ENCODE data around the gene ATP5IF1.

ATP5IF1 gene

GRCh38 chr1:28260803-28261174 is 24.9 kb downstream of the ATP5IF1 start:
- Histone ChIP-seq H3K36me3 (no peaks in the 10 kb centered on the region), H3K4me1 (peaks cover 23% of the 10 kb centered on the region), H3K9me3 (no peaks in the 10 kb centered on the region), H3K27ac (no peak overlapping the region), H3K9ac (peak overlapping the region; percentile 21; the same call in 1 of the 2 replicates), H4K20me1 (peaks cover 58% of the 10 kb centered on the region), H3K27me3 (no peaks in the 10 kb centered on the region), H3K4me3 (peak overlapping the region; percentile 97), H3K4me2 (peak overlapping the region; percentile 95)
- no peak for TF ChIP-seq Cebpa-rat (IDR thresholded peaks at IDR 0.05)

- peaks cover 99% of the 10 kb centered on the region for H4K20me1 ChIP-seq
- no peak overlapping the region for H3K27ac ChIP-seq
- no peaks in the 10 kb centered on the region for H3K27me3 ChIP-seq
- no peaks in the 10 kb centered on the region for H3K9me3 ChIP-seq
- peaks cover 34% of the 10 kb centered on the region for H3K4me1 ChIP-seq
- H3K36me3 ChIP-seq: peaks cover 13% of the 10 kb centered on the region; the same call in 1 of the 2 replicates
- no peak overlapping the region for H3K9ac ChIP-seq
- H3K4me3 ChIP-seq: no peak overlapping the region
- no peak for TF ChIP-seq Cebpa-rat (IDR thresholded peaks at IDR 0.05)
- no peak overlapping the region for H3K4me2 ChIP-seq
These were observed 29.0 kb downstream of the ATP5IF1 start for GRCh38 chr1:28264897-28265296.

DNA sequence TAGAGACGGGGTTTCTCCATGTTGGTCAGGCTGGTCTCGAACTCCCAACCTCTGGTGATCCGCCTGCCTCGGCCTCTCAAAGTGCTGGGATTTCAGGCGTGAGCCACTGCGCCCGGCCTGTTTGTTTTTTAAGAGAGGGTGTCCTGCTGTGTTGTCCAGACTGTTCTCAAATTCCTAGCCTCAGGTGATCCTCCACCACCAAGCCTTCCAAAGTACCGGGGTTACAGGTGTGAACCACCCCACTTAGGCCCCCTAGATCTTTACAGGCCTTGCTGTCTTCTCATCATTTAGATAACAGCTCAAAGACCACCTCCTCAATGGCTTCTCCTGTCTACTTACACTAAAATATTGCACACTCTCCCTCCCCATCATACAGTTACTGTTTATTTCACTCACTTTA is 29.7 kb downstream of the ATP5IF1 start:
- H3K27ac ChIP-seq: no peak overlapping the region
- H3K4me3 ChIP-seq: no peak overlapping the region
- no peak overlapping the region for H3K9ac ChIP-seq
- peaks cover 34% of the 10 kb centered on the region for H3K4me1 ChIP-seq
- no peak overlapping the region for H3K4me2 ChIP-seq
- H3K36me3 ChIP-seq: peaks cover 19% of the 10 kb centered on the region
- H4K20me1 ChIP-seq: peaks cover 98% of the 10 kb centered on the region
- H3K27me3 ChIP-seq: no peaks in the 10 kb centered on the region
- H3K9me3 ChIP-seq: no peaks in the 10 kb centered on the region
- TF ChIP-seq Cebpa-rat (IDR thresholded peaks at IDR 0.05): no peak

DNA sequence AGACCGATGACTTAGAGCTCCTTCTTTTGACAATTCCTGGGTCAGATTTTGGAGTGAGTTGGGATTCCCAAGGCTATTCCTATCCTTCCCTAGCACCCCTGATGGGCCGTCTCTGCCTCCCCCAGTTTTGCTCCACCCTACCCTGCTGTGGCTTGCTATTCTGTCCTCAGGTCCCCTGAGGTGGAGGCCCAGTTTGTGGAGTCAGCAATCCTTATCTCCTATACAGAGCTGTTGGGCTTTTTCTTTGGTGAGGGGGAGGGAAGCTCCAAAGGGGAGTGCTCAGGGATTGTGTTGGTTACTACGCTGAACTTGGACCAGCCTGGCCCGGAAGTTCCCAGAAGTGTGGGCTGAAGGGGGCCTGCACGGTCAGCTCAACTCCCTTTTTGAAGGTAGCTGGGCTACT is 31.0 kb downstream of the ATP5IF1 start:
- H3K9me3 ChIP-seq: no peaks in the 10 kb centered on the region
- H3K27me3 ChIP-seq: no peaks in the 10 kb centered on the region
- no peak overlapping the region for H3K4me3 ChIP-seq
- peaks cover 20% of the 10 kb centered on the region for H3K4me1 ChIP-seq
- no peak overlapping the region for H3K9ac ChIP-seq
- peaks cover 98% of the 10 kb centered on the region for H4K20me1 ChIP-seq
- peaks cover 33% of the 10 kb centered on the region for H3K36me3 ChIP-seq
- peak overlapping the region; percentile 32 for H3K4me2 ChIP-seq
- no peak overlapping the region for H3K27ac ChIP-seq
- no peak for TF ChIP-seq Cebpa-rat (IDR thresholded peaks at IDR 0.05)

DNA sequence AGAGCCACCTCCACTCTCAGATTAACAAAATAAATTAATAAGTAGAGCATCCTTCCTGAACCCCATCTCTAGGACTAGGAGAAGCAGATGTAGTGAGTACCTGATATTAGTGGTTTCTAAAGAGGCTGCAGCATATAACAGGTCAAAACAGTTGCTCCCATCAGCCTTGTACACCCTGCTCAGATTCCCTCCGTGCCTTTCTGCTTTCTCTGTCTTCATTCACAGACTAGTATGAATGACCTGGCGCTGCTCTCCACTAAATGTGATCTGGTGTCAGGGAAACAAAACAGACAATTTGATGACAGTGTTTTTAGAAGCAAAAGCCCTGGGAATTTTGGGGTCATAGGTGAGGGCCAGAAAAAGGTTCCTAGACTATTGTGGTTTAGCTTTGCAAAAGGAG is 31.7 kb downstream of the ATP5IF1 start:
- H3K4me1 ChIP-seq: peaks cover 20% of the 10 kb centered on the region
- H4K20me1 ChIP-seq: peaks cover 98% of the 10 kb centered on the region
- no peaks in the 10 kb centered on the region for H3K9me3 ChIP-seq
- H3K36me3 ChIP-seq: peaks cover 40% of the 10 kb centered on the region
- H3K27ac ChIP-seq: no peak overlapping the region
- H3K27me3 ChIP-seq: no peaks in the 10 kb centered on the region
- no peak overlapping the region for H3K4me3 ChIP-seq
- H3K9ac ChIP-seq: no peak overlapping the region
- H3K4me2 ChIP-seq: peak overlapping the region; percentile 1; the same call in 1 of the 2 replicates
- TF ChIP-seq Cebpa-rat (IDR thresholded peaks at IDR 0.05): no peak

DNA sequence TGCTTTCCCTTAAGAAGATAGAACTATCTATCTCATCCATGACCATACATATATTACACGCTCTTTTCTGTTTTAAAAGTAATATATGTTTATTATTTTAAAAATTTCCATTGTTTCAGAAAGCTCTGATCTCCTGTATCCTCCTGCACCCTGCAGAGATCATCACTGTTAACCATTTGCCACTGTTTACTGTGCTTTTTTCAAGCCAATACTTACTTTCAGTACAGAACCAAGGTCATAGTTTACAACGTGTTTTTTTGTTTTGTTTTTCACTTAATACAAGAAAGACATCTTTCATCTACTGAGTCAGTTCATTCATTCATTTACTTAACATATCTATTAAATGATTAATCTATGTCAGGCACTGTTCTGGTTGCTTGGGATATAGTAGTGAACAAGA is 33.6 kb downstream of the ATP5IF1 start:
- H3K4me3 ChIP-seq: no peak overlapping the region

GRCh38 chr1:28272215-28272852 is 36.4 kb downstream of the ATP5IF1 start:
- Histone ChIP-seq H3K9me3 (no peaks in the 10 kb centered on the region), H3K4me1 (peaks cover 11% of the 10 kb centered on the region), H4K20me1 (peaks cover 59% of the 10 kb centered on the region), H3K27ac (no peak overlapping the region), H3K27me3 (no peaks in the 10 kb centered on the region), H3K4me2 (no peak overlapping the region), H3K36me3 (peaks cover 87% of the 10 kb centered on the region), H3K4me3 (no peak overlapping the region), H3K9ac (no peak overlapping the region)
- no peak for TF ChIP-seq Cebpa-rat (IDR thresholded peaks at IDR 0.05)

More for the DNA sequence above, 33.6 kb downstream of the ATP5IF1 start:
- Histone ChIP-seq H4K20me1 (peaks cover 87% of the 10 kb centered on the region), H3K36me3 (peaks cover 59% of the 10 kb centered on the region), H3K27me3 (no peaks in the 10 kb centered on the region), H3K9me3 (no peaks in the 10 kb centered on the region), H3K27ac (no peak overlapping the region), H3K9ac (no peak overlapping the region), H3K4me1 (peaks cover 20% of the 10 kb centered on the region), H3K4me2 (no peak overlapping the region)
- no peak for TF ChIP-seq Cebpa-rat (IDR thresholded peaks at IDR 0.05)

DNA sequence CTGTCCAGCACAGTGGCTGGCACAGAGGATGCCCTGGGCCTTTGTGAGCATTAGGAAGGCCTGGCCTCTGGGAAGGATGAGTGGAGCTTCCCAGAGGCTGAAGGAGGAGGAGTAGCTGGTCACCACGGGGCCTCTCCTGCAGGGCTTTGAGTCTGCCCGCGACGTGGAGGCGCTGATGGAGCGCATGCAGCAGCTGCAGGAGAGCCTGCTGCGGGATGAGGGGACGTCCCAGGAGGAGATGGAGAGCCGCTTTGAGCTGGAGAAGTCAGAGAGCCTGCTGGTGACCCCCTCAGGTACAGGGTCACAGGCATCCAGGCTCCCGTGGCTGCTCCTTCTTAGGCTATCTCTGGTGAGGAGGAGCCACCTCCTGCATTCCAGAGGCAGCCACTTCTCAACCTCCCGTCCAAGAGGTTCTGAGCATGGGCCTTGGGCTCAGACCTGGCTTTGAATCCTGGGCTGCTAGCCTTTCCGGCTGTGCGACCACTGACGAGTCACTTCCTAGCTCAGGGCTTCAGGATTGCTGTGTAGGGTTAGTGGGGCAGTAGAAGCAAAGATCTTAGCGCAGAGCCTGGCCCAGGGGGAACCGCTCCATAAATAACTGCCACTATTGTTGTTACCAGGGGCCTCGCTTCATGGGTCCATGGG is 37.4 kb downstream of the ATP5IF1 start:
- no peak for TF ChIP-seq Cebpa-rat (IDR thresholded peaks at IDR 0.05)
- H3K4me3 ChIP-seq: no peak overlapping the region
- H3K4me1 ChIP-seq: peaks cover 5% of the 10 kb centered on the region
- no peak overlapping the region for H3K4me2 ChIP-seq
- no peak overlapping the region for H3K27ac ChIP-seq
- H3K9ac ChIP-seq: no peak overlapping the region
- H3K9me3 ChIP-seq: no peaks in the 10 kb centered on the region
- H3K36me3 ChIP-seq: peaks cover 97% of the 10 kb centered on the region
- no peaks in the 10 kb centered on the region for H3K27me3 ChIP-seq
- peaks cover 49% of the 10 kb centered on the region for H4K20me1 ChIP-seq

DNA sequence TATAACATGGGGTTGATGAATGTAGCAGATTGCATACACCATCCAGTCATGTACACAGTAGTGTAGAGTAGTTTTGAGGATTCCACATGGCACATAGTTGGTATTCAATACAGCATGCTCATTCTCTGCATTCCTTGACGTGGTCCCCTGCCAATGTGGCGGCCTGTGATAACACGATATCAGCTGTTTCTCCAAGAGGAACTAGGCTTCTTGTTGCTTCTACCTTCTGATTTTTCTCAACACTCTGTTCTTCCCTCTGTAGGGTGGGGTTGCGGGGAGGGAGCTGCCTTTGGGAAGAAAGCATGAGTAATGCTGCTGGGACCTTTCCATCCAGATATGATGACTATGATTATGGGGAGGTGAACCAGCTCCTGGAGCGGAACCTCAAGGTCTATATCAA is 42.8 kb downstream of the ATP5IF1 start:
- no peak overlapping the region for H3K4me2 ChIP-seq

DNA sequence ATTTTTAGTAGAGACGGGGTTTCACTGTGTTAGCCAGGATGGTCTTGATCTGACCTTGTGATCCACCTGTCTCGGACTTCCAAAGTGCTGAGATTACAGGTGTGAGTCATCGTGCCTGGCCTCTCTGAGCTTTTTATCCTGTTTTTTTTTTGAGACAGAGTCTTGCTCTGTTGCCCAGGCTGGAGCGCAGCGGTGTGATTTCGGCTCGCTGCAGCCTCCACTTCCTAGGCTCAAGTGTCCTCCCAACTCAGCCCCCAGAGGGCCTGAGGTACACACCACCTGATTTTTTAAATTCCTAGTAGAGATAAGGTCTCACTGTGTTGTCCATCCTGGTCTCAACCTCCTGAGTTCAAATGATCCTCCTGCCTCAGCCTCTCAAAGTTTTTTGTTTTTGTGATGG is 43.8 kb downstream of the ATP5IF1 start:
- H4K20me1 ChIP-seq: no peaks in the 10 kb centered on the region
- no peaks in the 10 kb centered on the region for H3K9me3 ChIP-seq
- peaks cover 90% of the 10 kb centered on the region for H3K36me3 ChIP-seq
- no peak for TF ChIP-seq Cebpa-rat (IDR thresholded peaks at IDR 0.05)
- no peak overlapping the region for H3K9ac ChIP-seq
- H3K4me3 ChIP-seq: no peak overlapping the region
- no peak overlapping the region for H3K4me2 ChIP-seq
- H3K27me3 ChIP-seq: no peaks in the 10 kb centered on the region
- no peak overlapping the region for H3K27ac ChIP-seq
- peaks cover 9% of the 10 kb centered on the region for H3K4me1 ChIP-seq

More for the DNA sequence above, 42.8 kb downstream of the ATP5IF1 start:
- TF ChIP-seq Cebpa-rat (IDR thresholded peaks at IDR 0.05): no peak
- Histone ChIP-seq H3K4me1 (peaks cover 9% of the 10 kb centered on the region), H4K20me1 (no peaks in the 10 kb centered on the region), H3K36me3 (peaks cover 99% of the 10 kb centered on the region), H3K27ac (no peak overlapping the region), H3K9ac (no peak overlapping the region), H3K4me3 (no peak overlapping the region), H3K27me3 (no peaks in the 10 kb centered on the region), H3K9me3 (no peaks in the 10 kb centered on the region)

Measured in BLaER1 (cell line).